ENCODE data around the gene NOP53.
A peak's percentile ranks its signal among the peaks of the same experiment; 100 is the strongest.
"Not testable (repeated sequence)": the region's sequence is repeated elsewhere in the genome, so short reads cannot be mapped to it uniquely, and the experiment has no call there.

The NOP53 gene

DNA sequence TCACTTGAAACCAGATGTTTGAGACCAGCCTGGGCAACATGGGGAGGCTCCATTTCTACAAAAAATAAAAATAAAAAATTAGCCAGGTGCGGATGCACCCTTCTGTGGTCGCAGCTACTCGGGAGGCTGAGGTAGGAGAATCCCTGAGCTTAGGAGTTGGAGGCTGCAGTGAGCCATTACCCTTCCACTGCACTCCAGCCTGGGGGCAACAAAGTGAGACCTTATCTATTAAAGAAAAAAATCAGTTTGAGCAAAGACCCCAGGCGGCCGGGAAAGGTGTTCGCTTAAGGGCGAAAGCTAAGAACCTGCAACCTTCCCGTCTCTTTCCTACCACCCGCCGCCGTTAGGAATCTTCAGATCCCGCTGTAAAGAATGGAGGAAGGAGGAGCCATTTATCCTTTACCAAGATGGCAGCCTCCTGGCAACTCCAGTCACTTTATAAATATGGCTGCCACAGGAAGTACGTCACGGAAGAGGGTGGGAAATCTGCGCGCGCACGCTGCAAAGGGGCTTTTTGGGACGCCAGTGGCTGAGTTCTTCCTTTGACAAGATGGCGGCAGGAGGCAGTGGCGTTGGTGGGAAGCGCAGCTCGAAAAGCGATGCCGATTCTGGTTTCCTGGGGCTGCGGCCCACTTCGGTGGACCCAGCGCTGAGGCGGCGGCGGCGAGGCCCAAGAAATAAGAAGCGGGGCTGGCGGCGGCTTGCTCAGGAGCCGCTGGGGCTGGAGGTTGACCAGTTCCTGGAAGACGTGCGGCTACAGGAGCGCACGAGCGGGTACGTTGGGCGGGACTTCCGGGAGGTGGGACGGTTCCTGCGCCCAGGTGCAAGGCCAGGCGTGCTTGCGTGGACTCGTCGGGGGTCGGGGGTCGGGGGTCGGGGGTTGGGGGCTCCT is at the start of gene NOP53:
Gene NOP53 (plus strand): TSS at position 537 of the 892 bp plus-strand sequence. CDS start 14 bp downstream, at position 551.
- DNase-seq: peak; percentile 98

DNA sequence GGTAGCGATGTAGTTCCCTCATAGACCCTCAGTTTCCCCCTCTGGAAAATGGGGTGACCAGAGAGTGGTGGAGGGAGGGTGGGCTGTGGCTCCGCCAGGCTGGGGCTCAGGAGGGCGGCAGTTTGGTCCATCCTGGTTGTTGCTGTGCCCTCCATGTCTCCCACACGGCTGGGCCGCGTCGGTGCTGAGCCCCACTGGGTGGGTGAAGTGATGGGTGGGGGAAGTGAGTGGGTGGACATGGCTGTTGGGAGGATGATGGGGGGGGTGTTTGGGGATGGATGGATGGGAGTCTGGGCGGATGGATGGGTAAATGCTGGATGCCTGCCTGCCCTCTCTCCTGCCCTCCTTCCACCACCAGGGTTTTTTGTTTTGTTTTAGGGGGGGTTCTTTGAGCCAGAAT is 48.7 kb upstream of the NOP53 start:
- DNase-seq: no peak

DNA sequence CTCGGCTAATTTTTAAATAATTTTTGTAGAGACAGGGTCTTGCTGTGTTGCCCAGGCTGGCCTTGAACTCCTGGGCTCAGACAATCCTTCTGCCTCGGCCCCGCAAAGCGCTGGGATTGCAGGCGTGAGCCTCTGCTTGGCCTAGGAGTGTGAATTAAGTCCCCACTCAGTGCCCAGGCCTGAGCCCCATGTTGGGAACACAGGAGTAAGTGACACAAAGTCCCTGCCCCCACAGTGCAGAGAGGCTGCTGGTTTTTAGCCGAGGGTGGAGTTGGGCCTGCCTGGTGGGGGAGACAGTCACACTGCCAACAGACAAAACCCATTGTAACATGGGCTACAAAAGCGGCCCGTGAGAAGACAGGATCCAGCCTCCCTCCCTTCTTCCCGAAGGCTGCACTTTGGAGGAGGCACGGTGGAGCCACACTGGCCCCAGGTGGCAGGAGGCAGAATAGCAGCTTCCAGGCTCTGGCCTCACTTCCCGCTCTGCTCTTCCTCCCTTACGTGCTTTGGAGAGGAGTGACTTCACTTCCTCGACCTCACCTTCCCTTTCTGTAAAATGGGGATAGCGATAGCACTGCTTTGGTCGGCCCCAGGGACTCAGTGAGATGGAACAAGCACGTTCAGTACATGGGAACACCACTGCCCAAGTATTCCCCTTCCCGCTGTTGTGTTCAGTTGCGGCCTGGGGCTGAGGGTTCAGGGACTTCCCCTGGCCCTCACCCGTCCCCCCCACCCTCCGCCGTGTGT is 47.3 kb upstream of the NOP53 start:
- peak; percentile 66 for DNase-seq

DNA sequence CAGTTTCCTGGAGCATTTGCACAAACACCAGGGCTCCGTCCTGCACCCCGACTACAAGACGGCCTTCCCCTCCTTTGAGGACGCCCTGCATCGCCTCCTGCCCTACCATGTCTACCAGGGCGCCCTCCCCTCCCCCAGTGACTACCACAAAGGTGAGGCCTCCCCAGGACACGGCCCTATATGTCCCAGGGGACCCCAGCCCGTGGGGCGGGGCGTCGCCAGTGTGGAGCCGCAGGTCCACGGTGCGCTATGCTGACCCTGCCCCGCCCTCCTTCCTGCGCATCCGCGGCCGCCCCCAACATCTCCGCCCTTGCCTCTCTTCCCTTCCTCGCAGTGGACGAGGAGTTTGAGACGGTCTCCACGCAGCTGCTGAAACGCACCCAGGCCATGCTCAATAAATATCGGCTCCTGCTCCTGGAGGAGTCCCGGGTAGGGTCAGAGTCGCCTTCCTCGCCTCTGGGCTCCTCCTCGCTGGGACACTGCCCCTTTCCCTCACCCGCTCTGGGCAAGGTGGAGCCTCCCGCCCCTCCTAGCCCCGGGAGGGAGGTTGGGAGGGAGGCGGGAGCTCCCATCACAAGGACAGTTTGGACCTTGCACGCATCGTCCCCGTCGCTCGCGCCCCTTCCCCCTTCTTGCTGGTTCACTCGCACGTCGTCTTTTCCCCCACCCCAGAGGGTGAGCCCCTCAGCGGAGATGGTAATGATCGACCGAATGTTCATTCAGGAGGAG is 46.6 kb upstream of the NOP53 start:
- no peak for DNase-seq

DNA sequence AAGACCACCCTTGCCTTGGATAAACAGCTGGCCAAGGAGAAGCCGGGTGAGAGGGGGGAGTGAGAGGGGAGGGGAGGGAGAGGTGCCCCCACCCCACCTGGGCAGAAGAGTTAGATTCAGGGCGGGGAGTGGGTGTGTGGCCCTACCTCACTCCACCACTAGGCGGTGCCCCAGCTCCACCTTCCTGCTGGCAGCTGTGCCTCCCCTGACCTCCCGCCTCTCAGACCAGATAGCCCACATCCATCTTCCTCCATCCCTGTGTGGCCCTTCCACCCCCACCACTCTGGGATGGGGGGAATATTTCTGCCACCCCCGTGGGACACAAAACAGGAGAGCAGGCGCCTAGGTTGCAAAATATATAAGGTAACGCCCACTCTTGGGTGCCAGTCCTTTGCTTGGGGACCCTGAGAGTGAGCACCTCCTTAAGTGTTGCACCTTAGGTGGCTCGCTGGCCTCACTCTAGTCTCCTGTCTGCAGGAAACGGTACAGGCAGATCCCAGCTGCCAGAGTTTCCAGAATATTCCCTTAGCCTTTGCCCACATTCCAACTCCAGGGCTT is 45.9 kb upstream of the NOP53 start:
- peak; percentile 46 for DNase-seq

DNA sequence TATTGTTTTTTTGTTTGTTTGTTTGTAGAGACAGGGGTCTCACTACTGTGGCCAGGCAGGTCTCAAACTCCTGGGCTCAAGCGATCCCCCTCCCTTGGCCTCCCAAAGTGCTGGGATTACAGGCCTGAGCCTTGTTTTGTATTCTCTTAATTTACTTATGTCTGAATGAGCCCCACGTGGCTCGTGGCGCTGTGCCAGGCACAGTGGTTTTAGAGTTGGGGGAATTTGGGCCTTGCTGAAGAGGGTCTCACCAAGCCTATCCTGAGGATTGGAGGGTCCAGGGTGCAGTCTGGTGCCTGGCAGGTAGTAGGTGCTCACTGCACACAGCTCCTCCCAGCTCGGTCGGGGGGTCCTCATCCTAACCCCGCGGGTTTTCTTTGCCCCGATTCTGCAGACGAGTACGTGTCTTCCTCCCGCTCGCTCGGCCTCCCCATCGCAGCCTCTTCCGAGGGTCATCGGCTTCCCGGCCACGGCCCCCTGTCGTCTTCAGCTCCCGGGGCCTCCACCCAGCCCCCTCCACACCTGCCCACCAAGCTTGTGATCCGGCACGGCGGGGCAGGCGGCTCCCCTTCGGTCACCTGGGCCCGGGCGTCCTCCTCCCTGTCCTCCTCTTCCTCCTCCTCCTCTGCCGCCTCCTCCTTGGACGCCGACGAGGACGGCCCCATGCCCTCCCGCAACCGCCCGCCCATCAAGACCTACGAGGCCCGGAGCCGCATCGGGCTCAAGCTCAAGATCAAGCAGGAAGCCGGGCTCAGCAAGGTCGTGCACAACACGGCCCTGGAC is 44.2 kb upstream of the NOP53 start:
- DNase-seq: no peak

DNA sequence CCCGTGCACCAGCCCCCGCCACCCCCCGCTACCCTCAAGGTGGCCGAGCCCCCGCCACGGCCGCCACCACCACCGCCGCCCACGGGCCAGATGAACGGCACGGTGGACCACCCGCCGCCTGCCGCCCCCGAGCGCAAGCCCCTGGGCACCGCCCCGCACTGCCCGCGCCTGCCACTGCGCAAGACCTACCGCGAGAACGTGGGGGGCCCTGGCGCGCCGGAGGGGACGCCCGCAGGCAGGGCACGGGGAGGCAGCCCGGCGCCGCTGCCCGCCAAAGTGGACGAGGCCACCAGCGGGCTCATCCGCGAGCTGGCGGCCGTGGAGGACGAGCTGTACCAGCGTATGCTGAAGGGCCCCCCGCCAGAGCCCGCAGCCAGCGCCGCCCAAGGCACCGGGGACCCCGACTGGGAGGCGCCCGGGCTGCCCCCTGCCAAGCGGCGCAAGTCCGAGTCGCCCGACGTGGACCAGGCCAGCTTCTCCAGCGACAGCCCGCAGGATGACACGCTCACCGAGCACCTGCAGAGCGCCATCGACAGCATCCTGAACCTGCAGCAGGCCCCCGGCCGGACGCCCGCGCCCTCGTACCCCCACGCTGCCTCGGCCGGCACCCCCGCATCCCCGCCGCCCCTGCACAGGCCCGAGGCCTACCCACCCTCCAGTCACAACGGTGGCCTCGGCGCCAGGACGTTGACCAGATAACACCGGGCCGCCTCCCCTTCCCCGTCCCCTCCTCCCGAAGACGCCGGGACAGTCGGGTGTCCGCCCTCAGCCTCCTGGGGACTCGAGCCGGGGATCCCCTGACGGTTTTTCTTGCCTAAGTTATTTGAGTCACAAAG is 43.4 kb upstream of the NOP53 start:
- DNase-seq: no peak

DNA sequence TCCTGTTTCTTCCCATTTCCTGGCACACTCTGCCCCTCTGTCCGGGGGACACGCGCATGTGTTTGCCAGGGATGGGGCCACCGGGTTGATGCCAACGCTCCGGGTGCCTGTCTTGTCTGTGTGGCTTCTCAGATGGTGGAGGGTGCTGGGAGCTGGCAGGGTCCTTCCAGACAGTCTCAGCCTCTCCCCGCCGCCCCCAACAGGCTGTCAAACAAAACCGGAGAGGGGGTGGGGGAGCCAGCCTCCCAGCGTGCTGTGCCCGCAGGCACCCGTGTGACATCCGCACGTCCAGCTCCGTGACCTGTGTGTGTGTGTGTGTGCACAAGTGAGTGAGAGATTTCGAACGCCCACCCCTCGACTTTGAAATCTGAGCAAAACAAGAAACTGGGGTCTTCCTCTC is 42.7 kb upstream of the NOP53 start:
- no peak for DNase-seq

DNA sequence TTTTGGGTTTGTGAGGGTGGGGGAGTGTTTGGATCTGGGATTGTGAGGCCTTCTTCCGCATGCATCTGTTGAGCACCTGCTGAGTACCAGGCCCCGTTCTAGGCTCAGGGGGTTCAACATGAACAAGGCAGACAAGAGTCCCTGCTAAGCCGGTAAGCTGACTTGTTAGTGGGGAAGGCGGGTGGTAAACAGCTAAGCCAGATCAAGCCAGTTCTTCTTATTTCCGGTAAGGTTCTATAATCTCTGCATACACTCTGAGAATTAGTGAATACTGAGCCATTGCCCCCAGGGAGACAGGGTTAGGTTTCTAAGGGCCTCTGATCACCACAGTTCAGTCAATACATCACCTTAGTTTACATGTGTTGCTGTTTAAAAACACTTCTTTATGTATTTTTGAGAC is 42.0 kb upstream of the NOP53 start:
- no peak for DNase-seq

DNA sequence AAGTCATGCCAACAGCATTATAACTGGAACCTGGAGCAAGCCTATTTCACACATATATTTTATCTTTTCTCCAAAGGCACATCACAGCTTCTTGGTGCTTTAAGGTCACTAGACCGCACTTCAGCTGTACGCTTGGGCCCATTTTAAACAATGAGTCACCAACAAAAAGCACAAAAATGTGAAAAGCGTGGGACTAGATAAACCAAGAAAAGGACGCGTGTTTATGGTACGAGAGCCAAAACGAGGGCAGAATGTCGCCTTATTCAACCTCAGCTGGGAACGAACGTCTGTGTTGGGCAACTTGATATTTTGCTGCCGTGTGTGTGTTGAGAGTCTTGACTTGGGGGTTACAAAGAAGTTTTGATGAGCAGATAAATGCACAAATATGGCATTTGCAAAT is 41.3 kb upstream of the NOP53 start:
- no peak for DNase-seq

DNA sequence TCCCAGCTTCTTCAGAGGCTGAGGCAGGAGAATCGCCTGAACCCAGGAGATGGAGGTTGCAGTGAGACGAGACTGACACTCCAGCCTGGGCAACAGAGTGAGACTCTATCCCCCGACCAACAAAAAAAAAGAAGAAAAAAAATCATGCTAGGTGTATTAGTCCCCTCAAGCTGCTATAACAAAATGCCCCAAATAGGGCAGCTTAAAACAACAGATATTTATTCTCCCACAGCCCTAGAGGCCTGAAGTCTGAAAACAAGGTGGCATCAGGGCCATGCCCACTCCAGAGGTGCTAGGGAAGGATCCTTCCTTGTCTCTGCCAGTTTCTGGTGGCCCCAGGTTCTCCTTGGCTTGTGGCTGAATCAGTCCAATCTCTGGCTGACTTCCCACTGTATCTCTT is 40.7 kb upstream of the NOP53 start:
- DNase-seq: no peak

DNA sequence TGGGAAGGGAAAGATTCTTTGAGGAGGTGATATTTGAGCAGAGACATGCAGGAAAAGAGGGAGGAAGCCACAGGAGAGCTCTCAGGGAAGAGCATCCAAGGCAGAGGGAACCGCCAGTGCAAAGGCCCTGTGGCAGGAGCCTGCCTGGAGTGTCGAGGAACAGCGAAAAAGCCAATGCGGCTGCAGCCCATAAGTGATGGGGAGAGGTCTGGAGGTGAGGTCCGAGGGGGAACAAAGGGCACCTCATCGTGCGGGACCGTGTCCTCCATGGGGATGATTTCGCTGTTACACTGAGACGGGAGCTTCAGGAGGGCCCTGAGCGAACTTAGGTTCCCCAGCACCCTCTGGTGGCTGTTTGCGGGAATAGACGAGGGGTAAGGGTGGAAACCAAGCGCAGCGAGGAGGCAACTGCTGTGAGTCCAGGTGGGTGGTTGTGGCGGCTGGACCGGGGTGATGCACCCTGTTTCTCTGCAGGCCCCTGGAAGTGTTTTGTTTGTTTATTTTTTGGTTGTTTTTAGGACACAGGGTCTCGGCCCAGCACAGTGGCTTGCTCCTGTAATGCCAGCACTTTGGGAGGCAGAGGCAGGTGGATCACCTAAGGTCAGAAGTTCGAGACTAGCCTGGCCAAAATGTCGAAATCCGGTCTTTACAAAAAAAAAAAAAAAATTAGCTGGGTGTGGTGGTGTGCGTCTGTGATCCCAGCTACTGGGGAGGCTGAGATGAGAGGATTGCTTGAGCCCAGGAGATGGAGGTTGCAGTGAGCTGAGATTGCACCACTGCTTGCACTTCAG is 38.0 kb upstream of the NOP53 start:
- peak; percentile 88 for DNase-seq

DNA sequence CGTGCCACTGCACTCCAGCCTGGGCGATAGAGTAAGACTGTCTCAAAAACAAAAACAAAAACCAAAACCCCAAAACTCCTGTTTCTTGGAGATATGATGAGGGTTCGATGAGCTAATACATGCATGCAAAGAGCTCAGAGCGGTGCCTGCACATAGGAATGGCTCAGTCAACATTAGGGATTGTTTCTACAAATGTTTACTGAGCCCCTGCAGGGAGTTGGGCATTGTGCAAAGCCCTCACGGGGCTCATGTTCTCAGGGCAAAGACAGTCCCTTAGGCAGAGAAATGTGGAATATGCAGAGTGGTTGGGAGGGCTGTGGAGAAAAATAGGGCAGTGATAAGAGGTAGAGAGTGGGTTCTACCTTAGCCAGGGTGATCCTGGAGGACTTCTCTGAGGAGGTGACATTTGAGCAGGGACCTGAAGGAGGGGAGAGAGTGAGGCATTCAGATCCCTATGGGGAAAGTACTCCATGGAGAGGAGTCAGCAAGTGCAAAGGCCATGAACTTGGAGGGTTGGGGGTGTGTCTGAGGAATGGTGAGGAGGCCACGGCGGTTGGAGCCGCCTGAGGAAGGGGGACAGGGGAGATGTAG is 33.6 kb upstream of the NOP53 start:
- no peak for DNase-seq

DNA sequence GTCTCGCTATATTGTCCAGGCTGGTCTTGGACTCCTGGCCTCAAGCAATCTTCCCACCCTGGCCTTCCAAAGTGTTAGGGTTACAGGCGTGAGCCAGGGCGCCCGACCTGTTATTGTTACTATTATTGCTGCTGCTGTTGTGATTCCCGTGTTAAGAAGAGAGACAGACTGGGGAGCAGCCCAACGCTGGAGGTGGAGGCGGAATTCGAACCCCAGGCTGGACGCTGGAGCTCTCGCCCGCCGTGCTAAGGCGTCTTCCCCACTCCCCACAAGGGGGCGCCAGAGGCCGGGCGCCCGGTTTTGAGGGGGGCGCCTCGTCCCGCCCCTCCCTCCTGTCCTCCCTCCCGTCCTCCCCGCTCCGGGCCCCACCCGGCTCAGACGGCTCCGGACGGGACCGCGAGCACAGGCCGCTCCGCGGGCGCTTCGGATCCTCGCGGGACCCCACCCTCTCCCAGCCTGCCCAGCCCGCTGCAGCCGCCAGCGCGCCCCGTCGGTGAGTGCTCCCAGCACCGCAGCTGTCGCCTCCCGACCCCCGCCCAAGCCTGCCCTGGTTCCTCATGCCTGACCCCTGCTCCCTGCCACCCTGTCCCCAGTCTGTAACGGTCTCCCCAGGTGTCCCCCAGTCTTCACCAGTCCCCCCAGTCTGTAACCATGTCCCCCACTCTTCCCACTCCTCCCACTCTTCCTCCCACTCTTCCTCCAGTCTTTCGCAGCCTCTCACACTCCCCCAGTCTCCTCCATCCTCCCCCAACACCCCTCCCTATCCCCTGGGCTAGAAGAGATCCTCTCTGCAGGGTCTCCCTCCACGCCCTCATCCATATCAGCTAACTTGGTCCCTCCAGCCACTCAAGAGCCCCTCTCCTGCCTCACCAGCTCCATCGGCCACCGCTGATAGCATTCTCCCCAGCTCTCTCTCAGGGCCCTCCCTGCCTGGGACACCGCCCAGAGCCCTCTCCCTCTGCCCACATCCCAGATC is 32.0 kb upstream of the NOP53 start, which contains the start of gene EHD2:
Gene EHD2 (plus strand): TSS at position 377 of the 976 bp plus-strand sequence. CDS start 3,191 bp downstream, outside the sequence.
- peak; percentile 36 for DNase-seq

DNA sequence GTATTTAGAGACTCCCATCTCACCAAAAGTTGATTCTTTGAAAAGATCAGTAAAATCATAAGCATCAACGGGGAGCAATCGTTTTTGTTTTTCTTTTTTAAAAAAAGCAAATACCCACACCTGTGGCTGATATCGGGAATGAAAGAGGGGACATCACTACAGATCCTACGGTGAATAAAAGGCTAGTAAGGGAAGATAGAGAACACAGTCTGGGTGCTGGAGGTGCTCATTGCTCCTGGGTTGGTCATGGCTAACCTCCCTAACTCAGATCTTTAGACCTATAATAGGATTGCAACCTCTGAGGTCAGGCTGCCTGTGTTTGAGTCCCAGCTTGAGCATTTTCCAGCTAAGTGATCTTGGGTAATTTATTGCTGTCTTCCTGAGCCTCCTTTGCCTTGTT is 31.0 kb upstream of the NOP53 start:
- DNase-seq: no peak

DNA sequence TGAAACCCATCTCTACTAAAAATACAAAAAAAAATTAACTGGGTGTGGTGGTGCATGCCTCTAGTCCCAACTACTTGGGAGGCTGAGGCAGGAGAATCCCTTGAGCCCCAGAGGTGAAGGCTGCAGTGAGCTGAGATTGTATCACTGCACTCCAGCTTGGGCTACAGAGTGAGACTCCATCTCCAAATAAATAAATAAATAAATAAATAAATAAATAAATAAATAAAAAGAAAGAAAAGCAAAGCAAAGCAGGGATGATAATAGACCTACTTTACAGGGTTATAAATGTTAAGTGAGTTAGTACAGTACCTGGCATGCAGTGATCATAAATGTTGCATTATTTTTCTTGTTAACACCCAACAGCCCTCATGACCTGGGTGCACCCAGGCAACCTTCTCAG is 30.5 kb upstream of the NOP53 start:
- not testable (repeated sequence) for DNase-seq

DNA sequence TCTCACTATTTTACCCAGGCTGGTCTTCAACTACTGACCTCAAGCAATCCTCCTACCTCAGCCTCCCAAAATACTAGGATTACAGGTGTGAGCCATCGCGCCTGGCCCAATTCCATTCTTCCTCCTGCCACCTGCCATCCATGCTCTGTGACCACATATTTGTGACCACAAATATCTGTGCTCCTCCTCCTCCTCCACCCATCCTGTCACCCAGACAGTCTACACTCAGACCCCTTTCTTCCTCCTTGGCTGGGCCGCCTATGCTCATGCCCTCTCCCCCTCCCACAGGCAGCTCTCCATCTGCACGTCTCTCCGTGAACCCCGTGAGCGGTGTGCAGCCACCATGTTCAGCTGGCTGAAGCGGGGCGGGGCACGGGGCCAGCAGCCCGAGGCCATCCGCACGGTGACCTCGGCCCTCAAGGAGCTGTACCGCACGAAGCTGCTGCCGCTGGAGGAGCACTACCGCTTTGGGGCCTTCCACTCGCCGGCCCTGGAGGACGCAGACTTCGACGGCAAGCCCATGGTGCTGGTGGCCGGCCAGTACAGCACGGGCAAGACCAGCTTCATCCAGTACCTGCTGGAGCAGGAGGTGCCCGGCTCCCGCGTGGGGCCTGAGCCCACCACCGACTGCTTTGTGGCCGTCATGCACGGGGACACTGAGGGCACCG is 28.9 kb upstream of the NOP53 start:
- DNase-seq: no peak

DNA sequence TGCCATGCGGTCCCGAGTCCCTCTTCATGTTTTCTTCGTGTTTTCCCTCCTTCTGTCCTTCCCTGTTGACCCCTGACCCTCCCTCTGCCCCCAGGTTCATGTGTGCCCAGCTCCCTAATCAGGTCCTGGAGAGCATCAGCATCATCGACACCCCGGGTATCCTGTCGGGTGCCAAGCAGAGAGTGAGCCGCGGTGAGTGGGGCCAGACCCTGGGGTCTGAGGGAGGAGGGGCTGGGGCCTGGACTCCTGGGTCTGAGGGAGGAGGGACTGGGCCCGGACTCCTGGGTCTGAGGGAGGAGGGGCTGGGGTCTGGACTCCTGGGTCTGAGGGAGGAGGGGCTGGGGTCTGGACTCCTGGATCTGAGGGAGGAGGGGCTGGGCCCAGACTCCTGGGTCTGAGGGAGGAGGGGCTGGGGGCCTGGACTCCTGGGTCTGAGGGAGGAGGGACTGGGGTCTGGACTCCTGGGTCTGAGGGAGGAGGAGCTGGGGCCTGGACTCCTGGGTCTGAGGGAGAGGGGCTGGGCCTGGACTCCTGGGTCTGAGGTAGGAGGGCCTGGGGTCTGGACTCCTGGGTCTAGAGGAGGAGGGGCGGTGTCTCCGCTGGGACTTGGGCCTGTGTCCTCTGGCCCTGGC is 26.8 kb upstream of the NOP53 start:
- DNase-seq: not testable (repeated sequence)
